ENCODE results near the gene MT1F.
A peak's percentile ranks its signal among the peaks of the same experiment; 100 is the strongest.
"Not testable (repeated sequence)": the region's sequence is repeated elsewhere in the genome, so short reads cannot be mapped to it uniquely, and the experiment has no call there.

The MT1F gene

GRCh38 chr16:56641166-56641565, 16.6 kb upstream of the MT1F start:
- DNase-seq (ENCODE audit: insufficient read length, low spot score) = no peak
- FAIRE-seq = no peak

GRCh38 chr16:56643080-56643778, 14.5 kb upstream of the MT1F start:
- DNase-seq (ENCODE audit: insufficient read length, low spot score) (peak; percentile 28), FAIRE-seq (no peak)

- FAIRE-seq (no peak), DNase-seq (ENCODE audit: insufficient read length, low spot score) (no peak)
Measured at GRCh38 chr16:56643833-56644232, 13.9 kb upstream of the MT1F start.

GRCh38 chr16:56645311-56645710, 12.4 kb upstream of the MT1F start:
- no peak for FAIRE-seq
- no peak for DNase-seq (ENCODE audit: insufficient read length, low spot score)

GRCh38 chr16:56645838-56646237, 11.9 kb upstream of the MT1F start:
- DNase-seq (ENCODE audit: insufficient read length, low spot score) (no peak), FAIRE-seq (no peak)

GRCh38 chr16:56647641-56648431, 9.9 kb upstream of the MT1F start:
- no peak for DNase-seq (ENCODE audit: insufficient read length, low spot score)
- no peak for FAIRE-seq

- FAIRE-seq (no peak), DNase-seq (ENCODE audit: insufficient read length, low spot score) (no peak)
Measured at GRCh38 chr16:56649271-56649670, 8.5 kb upstream of the MT1F start.

- FAIRE-seq (no peak), DNase-seq (ENCODE audit: insufficient read length, low spot score) (no peak)
Measured at GRCh38 chr16:56649820-56650219, 7.9 kb upstream of the MT1F start.

- no peak for DNase-seq (ENCODE audit: insufficient read length, low spot score)
- no peak for FAIRE-seq
Measured at GRCh38 chr16:56651586-56651985, 6.2 kb upstream of the MT1F start, which contains the start of gene MT1B. MT1B (plus strand) TSS chr16:56651886; CDS start chr16:56651954, 68 bp downstream.

GRCh38 chr16:56652600-56652999, 5.2 kb upstream of the MT1F start:
- FAIRE-seq = no peak

GRCh38 chr16:56653218-56653617, 4.5 kb upstream of the MT1F start:
- FAIRE-seq (no peak), DNase-seq (ENCODE audit: insufficient read length, low spot score) (no peak)

More at GRCh38 chr16:56652600-56652999, 5.2 kb upstream of the MT1F start:
- no peak for DNase-seq (ENCODE audit: insufficient read length, low spot score)

- FAIRE-seq = no peak
Measured at GRCh38 chr16:56658327-56658875, 642 bp downstream of the MT1F start.

GRCh38 chr16:56662357-56663354, 4.9 kb downstream of the MT1F start:
- FAIRE-seq (no peak), DNase-seq (ENCODE audit: insufficient read length, low spot score) (no peak)

More at GRCh38 chr16:56658327-56658875, 642 bp downstream of the MT1F start:
- no peak for DNase-seq (ENCODE audit: insufficient read length, low spot score)

GRCh38 chr16:56664506-56664905, 6.7 kb downstream of the MT1F start:
- FAIRE-seq = no peak
- no peak for DNase-seq (ENCODE audit: insufficient read length, low spot score)

- not testable (repeated sequence) for DNase-seq (ENCODE audit: insufficient read length, low spot score)
- peak; percentile 68 for FAIRE-seq
Measured at GRCh38 chr16:56665286-56666261, 7.8 kb downstream of the MT1F start.

- DNase-seq (ENCODE audit: insufficient read length, low spot score) (no peak), FAIRE-seq (no peak)
Measured at GRCh38 chr16:56667581-56668571, 10.1 kb downstream of the MT1F start, which contains the start of gene MT1G. MT1G (minus strand) TSS chr16:56668065; CDS start chr16:56667993, 72 bp downstream.

- DNase-seq (ENCODE audit: insufficient read length, low spot score) (no peak), FAIRE-seq (no peak)
Measured at GRCh38 chr16:56669005-56669839, 11.5 kb downstream of the MT1F start, which contains the start of gene MT1H. MT1H (plus strand) TSS chr16:56669814; CDS start chr16:56669885, 71 bp downstream.
